SK-N-SH (cell line): ENCODE measurements around the gene TTC28. TPM values are rescaled to one million over a fixed set of nuclear protein-coding genes. Genes with fewer than 3 reads are reported as not detected.
A peak's percentile ranks its signal among the peaks of the same experiment; 100 is the strongest.

Source experiments
- CTCF ChIA-PET: fragments of 300-600, 350-600 bp; formaldehyde crosslinking; extraction: SDS; loops from one replicate; lab custom pipeline; 2021; lab: Yijun Ruan, JAX
- POLR2A ChIA-PET: fragments of 350-600 bp; sonication (Branson Sonifier 250); formaldehyde crosslinking; extraction: SDS; loops from one replicate; lab custom pipeline; 2020; ENCODE audit warnings: antibody characterized with exemption, inconsistent platforms; lab: Yijun Ruan, JAX
- DNase-seq: peaks from one replicate; pipeline ENCODE4 v3.0.0; 2012
- H2AFZ ChIP-seq: fragments of 200-600 bp; sonication (generic); 2 replicates; pipeline ENCODE4 v1.8.1; 2016; ENCODE audit warnings: antibody characterized with exemption, mild to moderate bottlenecking, low read depth
- H3F3A ChIP-seq: fragments of 200-600 bp; sonication (generic); replicated peaks from 2 replicates; pipeline ENCODE3; 2016; ENCODE audit warnings: antibody characterized with exemption, mild to moderate bottlenecking; ENCODE audit not compliant: insufficient read depth
- H3K27ac ChIP-seq, 2 experiments: fragments of 200-500 bp in 1 of 2; fragments of 200-600 bp in 1 of 2; sonication (Bioruptor generic) in 1 of 2; sonication (generic), shearing (Covaris generic) in 1 of 2; 2 replicates each; pipeline versions ENCODE4 v1.5.1 to v1.6.1; 2014 to 2016; ENCODE audit warnings: low read depth in 2 of 2, inconsistent platforms in 1 of 2, low read length in 1 of 2, mild to moderate bottlenecking in 1 of 2, mixed read lengths in 1 of 2
- H3K27me3 ChIP-seq: fragments of 200-600 bp; sonication (generic), shearing (Covaris generic); 2 replicates; pipeline ENCODE4 v1.6.1; 2016; ENCODE audit warnings: mixed run types; ENCODE audit not compliant: insufficient read depth
- H3K36me3 ChIP-seq, 2 experiments: fragments of 200-500 bp in 1 of 2; fragments of 200-600 bp in 1 of 2; sonication (Bioruptor generic) in 1 of 2; sonication (generic) in 1 of 2; replicated peaks in 1 of 2; 2 replicates each; pipeline versions ENCODE3 to v1.5.1; 2014 to 2016; ENCODE audit warnings: low read length in 1 of 2, mild to moderate bottlenecking in 1 of 2; ENCODE audit not compliant: insufficient read depth in 2 of 2, control insufficient read depth in 1 of 2
- H3K4me1 ChIP-seq, 2 experiments: fragments of 200-500 bp in 1 of 2; fragments of 200-600 bp in 1 of 2; sonication (Bioruptor generic) in 1 of 2; sonication (generic), shearing (Covaris generic) in 1 of 2; 2 replicates each; pipeline versions ENCODE4 v1.5.1 to v1.6.1; 2014 to 2016; ENCODE audit warnings: low read depth in 1 of 2, low read length in 1 of 2, mixed run types in 1 of 2; ENCODE audit not compliant: insufficient read depth in 2 of 2, control insufficient read depth in 1 of 2
- H3K4me2 ChIP-seq: fragments of 200-600 bp; sonication (generic), shearing (Covaris generic); 2 replicates; pipeline ENCODE4 v1.6.1; 2017; ENCODE audit warnings: mixed run types
- H3K4me3 ChIP-seq, 2 experiments: fragments of 200-500 bp in 1 of 2; fragments of 200-600 bp in 1 of 2; sonication (Bioruptor generic) in 1 of 2; sonication (generic), shearing (Covaris generic) in 1 of 2; 2 replicates each; pipeline versions ENCODE4 v1.5.1 to v1.8.1; 2014 to 2016; ENCODE audit warnings: low read depth in 2 of 2, inconsistent platforms in 1 of 2, low read length in 1 of 2, mild to moderate bottlenecking in 1 of 2, mixed read lengths in 1 of 2, moderate library complexity in 1 of 2
- H3K79me2 ChIP-seq: fragments of 200-600 bp; sonication (generic); 2 replicates; pipeline ENCODE4 v1.8.1; 2017; ENCODE audit warnings: mild to moderate bottlenecking; ENCODE audit not compliant: insufficient read depth
- H3K9ac ChIP-seq: fragments of 200-600 bp; sonication (generic); 2 replicates; pipeline ENCODE4 v1.6.1; 2017; ENCODE audit warnings: mixed run types
- H3K9me2 ChIP-seq: fragments of 200-600 bp; sonication (generic); 2 replicates; pipeline ENCODE4 v1.6.1; 2017; ENCODE audit warnings: mixed run types
- H3K9me3 ChIP-seq: fragments of 200-600 bp; sonication (generic); 2 replicates; pipeline ENCODE4 v1.6.1; 2017; ENCODE audit warnings: mixed run types, mild to moderate bottlenecking, moderate library complexity
- H4K20me1 ChIP-seq: fragments of 200-600 bp; sonication (generic); 2 replicates; pipeline ENCODE4 v1.6.1; 2017; ENCODE audit warnings: mild to moderate bottlenecking, mixed run types; ENCODE audit not compliant: insufficient read depth
- ELF1 ChIP-seq: IDR thresholded peaks from 2 replicates; pipeline ENCODE4 v1.4.0; 2012
- EZH2phosphoT487 ChIP-seq: fragments of 200-600 bp; sonication (generic); IDR thresholded peaks from 2 replicates; pipeline ENCODE4 v1.6.1; 2017; ENCODE audit warnings: low read depth, mixed run types, mild to moderate bottlenecking, antibody characterized with exemption, moderate library complexity, borderline replicate concordance
- FOSL2 ChIP-seq: IDR thresholded peaks from 2 replicates; pipeline ENCODE4 v1.4.0; 2012; ENCODE audit warnings: low read depth, mild to moderate bottlenecking, moderate library complexity, borderline replicate concordance
- FOXJ3 ChIP-seq: sonication (generic); formaldehyde crosslinking; IDR thresholded peaks from 2 replicates; pipeline ENCODE4 v1.5.1; 2020; ENCODE audit warnings: mild to moderate bottlenecking, missing genetic modification reagents
- FOXM1 ChIP-seq: IDR thresholded peaks from 2 replicates; pipeline ENCODE4 v1.4.0; 2012; ENCODE audit warnings: low read depth, mild to moderate bottlenecking
- JUND ChIP-seq: IDR thresholded peaks from 2 replicates; pipeline ENCODE4 v1.4.0; 2012
- MEF2A ChIP-seq: IDR thresholded peaks from 2 replicates; pipeline ENCODE4 v1.4.0; 2012; ENCODE audit warnings: low read depth, borderline replicate concordance
- POLR2AphosphoS5 ChIP-seq: IDR thresholded peaks from 2 replicates; pipeline ENCODE4 v1.6.1; 2012; ENCODE audit warnings: low read depth, low read length
- RAD21 ChIP-seq: IDR thresholded peaks from 2 replicates; pipeline ENCODE4 v1.6.1; 2012; ENCODE audit warnings: mild to moderate bottlenecking, low read length
- RXRA ChIP-seq: IDR thresholded peaks from 2 replicates; pipeline ENCODE4 v1.4.0; 2012; ENCODE audit warnings: low read depth, mild to moderate bottlenecking, borderline replicate concordance
- SIN3A ChIP-seq: IDR thresholded peaks from 2 replicates; pipeline ENCODE4 v1.6.1; 2012; ENCODE audit warnings: low read depth, mild to moderate bottlenecking, low read length, moderate library complexity, borderline replicate concordance
- SMC3 ChIP-seq: IDR thresholded peaks from 2 replicates; pipeline ENCODE4 v1.6.1; 2012; ENCODE audit warnings: low read depth, low read length, improper control_type of control experiment
- TCF12 ChIP-seq: IDR thresholded peaks from 2 replicates; pipeline ENCODE4 v1.4.0; 2012
- TEAD4 ChIP-seq: IDR thresholded peaks from 2 replicates; pipeline ENCODE4 v1.4.0; 2012; ENCODE audit warnings: mild to moderate bottlenecking, borderline replicate concordance; ENCODE audit not compliant: insufficient read depth
- USF1 ChIP-seq: IDR thresholded peaks from 2 replicates; pipeline ENCODE4 v1.4.0; 2012; ENCODE audit warnings: low read depth, borderline replicate concordance
- WGBS: methylation state at CpG from one replicate; pipeline ENCODE4 v1.1.6; 2017; ENCODE audit warnings: low lambda C conversion rate; 5-methylcytosine and 5-hydroxymethylcytosine counted together
- polyA plus RNA-seq, 3 experiments: library from polyadenylated mRNA; depleted of rRNA; stranded (reverse); fragments of >200 nt; gene quantifications; 2 replicates each; pipeline ENCODE4 v1.2.3, GENCODE V29; 2012

TTC28 gene
- polyA plus RNA-seq, 1 of the 3 experiments (the other 2 are of a cell fraction): 5.9 TPM

GRCh38 chr22:28139961-28140360, 539.7 kb downstream of the TTC28 start (continued):
- no peak for TF ChIP-seq USF1
- peak; percentile 72; the same call in 1 of the 2 replicates for TF ChIP-seq FOSL2
- no peak for TF ChIP-seq RAD21
- TF ChIP-seq JUND: peak; percentile 55; the same call in 1 of the 2 replicates
- peak; percentile 43; the same call in 1 of the 2 replicates for TF ChIP-seq RXRA
- no peak for TF ChIP-seq SIN3A
- no peak; the same call in 1 of the 2 replicates for TF ChIP-seq POLR2AphosphoS5

DNA sequence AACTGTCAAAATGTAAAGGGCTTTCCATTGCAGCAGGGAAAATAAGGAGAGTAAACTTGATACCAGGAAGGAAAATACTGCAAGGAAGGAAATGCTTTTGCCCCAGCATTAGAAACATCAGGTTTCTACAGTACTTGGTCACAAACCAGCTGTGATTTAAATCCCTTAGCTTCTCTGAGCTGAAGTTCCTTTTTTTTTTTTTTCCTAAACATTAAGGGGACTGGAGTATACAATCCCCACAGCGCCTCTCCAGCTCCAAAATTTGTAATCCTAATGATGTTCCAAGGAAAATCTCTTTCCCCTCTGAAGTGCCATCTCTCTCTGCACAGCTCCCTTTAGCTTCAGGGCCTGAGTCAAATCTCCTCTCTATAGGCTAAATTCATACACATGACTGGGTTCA, 540.1 kb downstream of the TTC28 start:
- CTCF ChIA-PET: interaction anchor here (1.0 kb wide), 1 partner anchor 12 kb away, joined by 3 read pairs; no protein-coding TSS in a partner anchor
- Histone ChIP-seq H3K27ac (peak overlapping the region; percentile 16 to 80; a peak in 3 of 4 replicates), H3K9me3 (no peaks in the 10 kb centered on the region), H3K4me1 (peaks cover 11 to 42% of the 10 kb centered on the region in 2 experiments; a peak in 3 of 4 replicates), H2AFZ (no peak overlapping the region), H3K36me3 (no peaks in the 10 kb centered on the region), H3K4me2 (peak overlapping the region; percentile 57), H3K9ac (peak overlapping the region; percentile 2; the same call in 1 of the 2 replicates), H3F3A (peaks cover 27% of the 10 kb centered on the region), H3K4me3 (no peak overlapping the region), H3K79me2 (no peaks in the 10 kb centered on the region), H3K27me3 (no peaks in the 10 kb centered on the region), H4K20me1 (no peaks in the 10 kb centered on the region), H3K9me2 (no peaks in the 10 kb centered on the region)
- 100% methylated on average over 1 of the region's 1 CpG for WGBS
- TF ChIP-seq TEAD4: no peak
- no peak for DNase-seq
- POLR2A ChIA-PET: interaction anchor here (0.7 kb wide), 1 partner anchor 12 kb away, joined by 3 read pairs; no protein-coding TSS in a partner anchor

GRCh38 chr22:28137036-28137435, 542.6 kb downstream of the TTC28 start:
- Histone ChIP-seq H3K9me2 (no peaks in the 10 kb centered on the region), H3K27ac (no peak overlapping the region), H3K4me1 (peaks cover 10 to 35% of the 10 kb centered on the region in 2 experiments; a peak in 3 of 4 replicates), H3F3A (peaks cover 14% of the 10 kb centered on the region), H3K9me3 (no peaks in the 10 kb centered on the region), H4K20me1 (no peaks in the 10 kb centered on the region), H3K36me3 (no peaks in the 10 kb centered on the region), H3K27me3 (no peaks in the 10 kb centered on the region), H3K79me2 (no peaks in the 10 kb centered on the region), H2AFZ (no peak overlapping the region), H3K9ac (no peak overlapping the region), H3K4me3 (no peak overlapping the region), H3K4me2 (no peak overlapping the region)
- 96% methylated on average over 2 of the region's 3 CpGs for WGBS
- POLR2A ChIA-PET: no interaction called here
- DNase-seq: no peak
- TF ChIP-seq EZH2phosphoT487 (no peak), TCF12 (no peak), ELF1 (no peak), FOXM1 (no peak), SMC3 (no peak), MEF2A (no peak), FOXJ3 (no peak), JUND (no peak)
- CTCF ChIA-PET: interaction anchor here (0.5 to 0.9 kb wide), 2 partner anchors 25 to 208 kb away, joined by 3 read pairs; no protein-coding TSS in a partner anchor
